Upper lobe of right lung (tissue), 1 donor: Measurements from ENCODE around the gene SMIM45.

ENCODE experiments used
- ATAC-seq: fragments of 200-7000 bp; cut with Tn5 transposase; one replicate; pipeline ENCODE4 v1.9.1; 2020; ENCODE audit warnings: mild to moderate bottlenecking, moderate library complexity
- DNase-seq: peaks from one replicate; pipeline ENCODE4 v3.0.0-alpha.2; 2020
- H3K27ac ChIP-seq: fragments of 200-600 bp; one replicate; pipeline ENCODE4 v1.8.0; 2022
- H3K27me3 ChIP-seq: fragments of 200-600 bp; one replicate; pipeline ENCODE4 v1.8.0; 2022; ENCODE audit warnings: mild to moderate bottlenecking
- H3K36me3 ChIP-seq: fragments of 200-600 bp; one replicate; pipeline ENCODE4 v1.8.0; 2022
- H3K4me1 ChIP-seq: fragments of 200-600 bp; one replicate; pipeline ENCODE4 v1.8.0; 2022
- H3K4me3 ChIP-seq: fragments of 200-600 bp; one replicate; pipeline ENCODE4 v1.8.0; 2022; ENCODE audit warnings: mild to moderate bottlenecking
- H3K9me3 ChIP-seq: fragments of 200-600 bp; one replicate; pipeline ENCODE4 v1.8.0; 2022
- intact Hi-C: fragments of 100-400 bp; cut with DNase I; formaldehyde crosslinking; loops from one replicate; pipeline ENCODE4 v1.11.0; 2022
- TF ChIP-seq, protein P1 (sequence below): fragments of 200-600 bp; IDR thresholded peaks from one replicate; pipeline ENCODE4 v1.8.0; 2022; ENCODE audit warnings: antibody characterized with exemption
- donor health status: DM: no; HTN: yes; CAD: no; lungs with severe emphysema.

Gene SMIM45

DNA sequence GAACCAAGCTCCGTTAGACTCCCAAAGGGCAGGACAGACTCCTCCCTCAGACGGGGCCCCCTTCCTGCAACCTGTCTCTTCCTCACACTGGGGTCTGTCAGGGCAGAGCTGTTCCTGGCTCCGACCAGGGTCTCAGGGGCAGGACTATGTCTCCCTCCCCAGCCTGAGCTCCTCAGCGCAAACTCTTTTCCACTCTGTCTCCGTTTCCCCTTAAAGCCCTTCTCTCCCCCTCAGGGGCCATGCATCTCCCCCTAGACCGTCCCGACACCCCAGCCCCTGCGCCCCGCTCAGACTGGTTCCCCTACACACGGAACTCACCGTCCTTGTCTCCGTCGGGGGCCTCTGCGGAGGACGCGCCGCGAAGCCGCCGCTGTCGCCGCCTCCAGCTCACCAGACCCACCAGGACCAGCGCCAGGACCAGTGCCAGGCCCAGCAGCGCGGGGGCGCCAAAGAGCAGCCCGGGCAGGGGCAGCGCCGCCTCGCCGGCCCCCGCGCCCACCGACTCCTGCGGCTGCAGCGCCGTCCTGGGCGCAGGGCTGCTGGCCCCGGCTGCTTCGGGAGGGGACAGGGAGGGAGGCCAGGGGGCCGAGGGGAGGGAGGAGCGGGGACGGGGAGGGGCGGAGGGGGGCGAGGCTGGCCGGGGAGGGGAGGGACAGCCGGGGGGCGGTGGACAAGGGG is 26.0 kb upstream of the SMIM45 start:
- Histone ChIP-seq H3K4me1 (peaks cover 5% of the 10 kb centered on the region), H3K27ac (no peak overlapping the region), H3K27me3 (peaks cover 25% of the 10 kb centered on the region), H3K4me3 (peak overlapping the region; percentile 31), H3K36me3 (no peaks in the 10 kb centered on the region), H3K9me3 (no peaks in the 10 kb centered on the region)
- TF ChIP-seq, protein P1, sequence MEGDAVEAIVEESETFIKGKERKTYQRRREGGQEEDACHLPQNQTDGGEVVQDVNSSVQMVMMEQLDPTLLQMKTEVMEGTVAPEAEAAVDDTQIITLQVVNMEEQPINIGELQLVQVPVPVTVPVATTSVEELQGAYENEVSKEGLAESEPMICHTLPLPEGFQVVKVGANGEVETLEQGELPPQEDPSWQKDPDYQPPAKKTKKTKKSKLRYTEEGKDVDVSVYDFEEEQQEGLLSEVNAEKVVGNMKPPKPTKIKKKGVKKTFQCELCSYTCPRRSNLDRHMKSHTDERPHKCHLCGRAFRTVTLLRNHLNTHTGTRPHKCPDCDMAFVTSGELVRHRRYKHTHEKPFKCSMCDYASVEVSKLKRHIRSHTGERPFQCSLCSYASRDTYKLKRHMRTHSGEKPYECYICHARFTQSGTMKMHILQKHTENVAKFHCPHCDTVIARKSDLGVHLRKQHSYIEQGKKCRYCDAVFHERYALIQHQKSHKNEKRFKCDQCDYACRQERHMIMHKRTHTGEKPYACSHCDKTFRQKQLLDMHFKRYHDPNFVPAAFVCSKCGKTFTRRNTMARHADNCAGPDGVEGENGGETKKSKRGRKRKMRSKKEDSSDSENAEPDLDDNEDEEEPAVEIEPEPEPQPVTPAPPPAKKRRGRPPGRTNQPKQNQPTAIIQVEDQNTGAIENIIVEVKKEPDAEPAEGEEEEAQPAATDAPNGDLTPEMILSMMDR, result peak; percentile 53
- intact Hi-C loops, result no loop called here
- DNase-seq (peak; percentile 81), ATAC-seq (peak; percentile 81)

DNA sequence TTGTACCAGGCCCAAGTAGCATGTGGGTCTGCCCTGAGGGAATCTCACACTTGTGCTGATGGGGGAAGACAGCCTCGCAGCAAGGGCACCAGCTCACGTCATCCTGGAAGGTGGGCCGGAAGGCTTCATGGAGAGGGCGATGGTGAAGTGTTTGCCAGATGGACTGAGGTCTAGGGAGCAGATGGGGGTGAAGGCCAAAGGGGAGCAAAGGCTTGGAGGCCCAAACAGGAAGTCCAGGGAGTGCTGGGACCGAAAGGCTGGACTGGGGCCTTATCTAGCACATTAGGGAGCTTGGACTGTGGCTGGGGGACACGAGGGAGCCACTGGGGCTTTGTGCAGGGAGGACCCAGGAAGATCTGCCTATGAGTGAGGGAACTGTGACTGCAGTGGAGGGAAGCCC is 24.1 kb upstream of the SMIM45 start:
- H3K27ac ChIP-seq, result no peak overlapping the region
- no peak for ATAC-seq
- no peak overlapping the region for H3K4me3 ChIP-seq
- intact Hi-C loops, result no loop called here
- TF ChIP-seq, protein P1, result no peak
- H3K9me3 ChIP-seq, result no peaks in the 10 kb centered on the region
- H3K4me1 ChIP-seq, result peaks cover 5% of the 10 kb centered on the region
- DNase-seq, result no peak
- H3K27me3 ChIP-seq, result peaks cover 25% of the 10 kb centered on the region
- H3K36me3 ChIP-seq, result no peaks in the 10 kb centered on the region

DNA sequence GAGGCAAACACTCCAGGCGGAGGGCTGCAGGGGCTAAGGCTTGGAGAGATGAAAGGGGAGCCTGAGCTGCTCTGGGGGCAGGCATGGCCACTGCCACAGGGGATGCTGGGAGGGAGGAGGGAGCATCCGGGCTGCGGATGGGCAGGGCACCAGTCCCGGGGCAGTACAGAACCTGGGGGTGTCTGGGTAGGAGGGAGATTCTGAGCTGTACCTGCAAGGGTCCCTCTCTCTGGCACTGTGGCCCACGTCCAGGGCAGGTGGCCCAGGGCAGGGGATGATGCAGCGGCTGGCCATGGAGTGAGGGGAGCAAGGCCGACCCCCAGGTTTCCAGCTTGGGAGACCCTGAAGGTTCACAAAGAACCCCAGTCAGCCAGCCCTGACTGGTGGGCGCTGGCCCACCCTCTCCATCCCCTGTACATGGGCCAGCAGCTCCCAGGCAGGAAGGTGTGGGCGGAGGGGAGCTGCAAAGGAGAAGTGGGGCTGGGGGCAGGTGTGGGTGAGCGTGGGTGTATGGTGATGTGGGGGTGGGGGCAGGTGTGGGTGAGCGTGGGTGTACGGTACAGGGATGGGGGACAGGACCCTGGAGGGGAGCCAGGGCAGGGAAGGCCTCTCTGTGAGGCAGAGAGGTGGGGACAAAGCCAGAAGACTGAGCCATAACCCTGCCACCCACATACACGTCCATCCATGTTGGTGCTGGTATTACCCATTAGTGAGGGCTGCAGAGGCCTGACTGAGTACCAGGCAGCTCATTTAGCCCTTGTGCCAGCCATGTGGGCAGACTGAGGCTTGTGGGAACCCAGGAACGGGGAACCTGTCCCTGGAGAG is 23.1 kb upstream of the SMIM45 start:
- ATAC-seq (no peak), DNase-seq (no peak)
- TF ChIP-seq, protein P1, result no peak
- no peak overlapping the region for H3K4me3 ChIP-seq
- H3K36me3 ChIP-seq, result no peaks in the 10 kb centered on the region
- no peak overlapping the region for H3K27ac ChIP-seq
- no peaks in the 10 kb centered on the region for H3K9me3 ChIP-seq
- H3K4me1 ChIP-seq, result peaks cover 5% of the 10 kb centered on the region
- peaks cover 25% of the 10 kb centered on the region for H3K27me3 ChIP-seq
- intact Hi-C loops, result no loop called here

DNA sequence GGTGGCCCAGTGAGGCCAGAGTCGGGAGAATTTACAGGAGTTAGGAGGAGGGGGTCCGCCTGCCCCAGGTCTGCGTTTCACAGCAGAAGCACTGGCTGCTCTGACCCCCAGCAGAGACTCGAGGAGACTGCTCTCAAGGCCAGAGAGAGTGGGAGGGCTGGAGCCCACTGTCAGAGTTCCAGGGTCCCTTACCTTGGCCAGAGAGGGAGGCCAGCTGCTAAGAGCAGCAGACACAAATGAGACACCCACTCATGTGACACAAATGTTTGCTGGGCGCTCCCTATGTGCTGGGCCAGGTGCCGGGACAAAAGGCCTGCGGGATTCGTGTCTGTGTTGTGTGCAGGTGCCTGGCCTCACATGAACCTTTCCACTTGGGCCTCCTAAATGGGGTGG is 22.5 kb upstream of the SMIM45 start:
- ATAC-seq (no peak), DNase-seq (no peak)
- no peaks in the 10 kb centered on the region for H3K9me3 ChIP-seq

DNA sequence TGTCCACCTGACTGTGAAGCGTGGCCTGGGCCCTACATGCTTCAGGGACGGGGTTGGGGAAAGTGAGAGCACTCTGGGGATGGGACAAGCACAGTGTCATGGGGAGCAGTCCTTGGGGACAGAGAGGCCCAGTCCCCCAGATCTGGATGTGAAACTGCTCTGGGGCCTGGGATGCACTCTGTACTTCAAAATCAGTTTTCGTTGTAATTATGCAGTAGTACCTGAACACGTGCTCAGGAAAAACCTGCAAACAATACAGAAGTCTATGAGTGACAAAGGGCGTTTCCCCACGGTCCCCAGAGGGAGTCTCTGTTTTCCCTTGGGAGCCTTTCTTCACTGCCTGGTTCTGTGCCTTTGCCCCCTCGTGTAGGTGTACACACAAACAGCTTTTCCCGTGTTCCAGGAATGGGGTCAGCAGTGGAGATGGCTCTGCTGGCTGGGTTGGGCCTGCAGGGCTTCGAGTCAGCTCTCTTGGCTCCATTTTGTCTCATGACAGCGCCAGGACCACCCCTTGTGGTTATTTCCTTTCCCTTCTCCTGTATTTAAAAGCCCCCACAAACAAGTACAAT is 20.2 kb upstream of the SMIM45 start:
- DNase-seq (no peak), ATAC-seq (no peak)
- H3K36me3 ChIP-seq, result no peaks in the 10 kb centered on the region
- intact Hi-C loops, result no loop called here
- H3K27ac ChIP-seq, result no peak overlapping the region
- no peaks in the 10 kb centered on the region for H3K4me1 ChIP-seq
- peaks cover 5% of the 10 kb centered on the region for H3K27me3 ChIP-seq
- H3K4me3 ChIP-seq, result no peak overlapping the region
- TF ChIP-seq, protein P1, result no peak
- no peaks in the 10 kb centered on the region for H3K9me3 ChIP-seq

More for the DNA sequence above, 22.5 kb upstream of the SMIM45 start:
- TF ChIP-seq, protein P1, result no peak
- Histone ChIP-seq H3K27ac (no peak overlapping the region), H3K4me1 (peaks cover 5% of the 10 kb centered on the region), H3K27me3 (peaks cover 25% of the 10 kb centered on the region), H3K36me3 (no peaks in the 10 kb centered on the region), H3K4me3 (no peak overlapping the region)
- intact Hi-C loops, result no loop called here
